Activated CD4-positive, alpha-beta T cell treated with anti-CD3 and anti-CD28 coated beads, Interleukin-2, amount 50 U/mL, for 16 hours (primary cell): ENCODE results near the gene NKX1-2.

Source experiments
- DNase-seq: peaks from one replicate; pipeline ENCODE4 v3.0.0-alpha.2; 2020

Gene NKX1-2

GRCh38 chr10:124414076-124414475 lies 35.8 kb downstream of the NKX1-2 start:
- DNase-seq, result no peak

- DNase-seq, result no peak
Measured at GRCh38 chr10:124409696-124410095, 40.1 kb downstream of the NKX1-2 start.

GRCh38 chr10:124408357-124408756 lies 41.5 kb downstream of the NKX1-2 start:
- DNase-seq, result no peak

GRCh38 chr10:124407456-124407855 lies 42.4 kb downstream of the NKX1-2 start:
- DNase-seq, result no peak

GRCh38 chr10:124403548-124403947 lies 46.3 kb downstream of the NKX1-2 start:
- DNase-seq, result peak; percentile 76

GRCh38 chr10:124402273-124402672 lies 47.6 kb downstream of the NKX1-2 start:
- no peak for DNase-seq

GRCh38 chr10:124401633-124402032 lies 48.2 kb downstream of the NKX1-2 start:
- no peak for DNase-seq
